IMR-90 (cell line): ENCODE measurements around the gene DMAC2L. TPM values are rescaled to one million over a fixed set of nuclear protein-coding genes. Genes with fewer than 3 reads are reported as not detected.
A peak's percentile ranks its signal among the peaks of the same experiment; 100 is the strongest.

ENCODE experiments used
- ATAC-seq: fragments of 200-7000 bp; cut with Tn5 transposase; 2 replicates; pipeline ENCODE4 v1.9.1; 2020; ENCODE audit warnings: low read depth, mild to moderate bottlenecking, moderate library complexity
- BruUV-seq: library from RNA; stranded (reverse); fragments of 400-500 nt; replicated peaks from 2 replicates; lab custom pipeline; 2021; lab: Mats Ljungman, UMichigan
- CTCF ChIA-PET: fragments of 300-600 bp; formaldehyde crosslinking; extraction: SDS; loops from one replicate; lab custom pipeline; 2021; ENCODE audit warnings: antibody characterized with exemption; lab: Yijun Ruan, JAX
- POLR2A ChIA-PET: fragments of 300-600 bp; sonication (Branson Sonifier 250); formaldehyde crosslinking; loops from one replicate; lab custom pipeline; 2022; ENCODE audit warnings: antibody characterized with exemption; ENCODE audit not compliant: unreplicated experiment; lab: Charles Lee
- DNase-seq: peaks from one replicate; pipeline ENCODE4 v3.0.0; 2013
- H2AFZ ChIP-seq: replicated peaks from 2 replicates; pipeline ENCODE3; 2013; ENCODE audit warnings: low read length, mild to moderate bottlenecking; ENCODE audit not compliant: poor library complexity
- H2AK5ac ChIP-seq: 2 replicates; pipeline ENCODE4 v1.6.1; 2013; ENCODE audit warnings: low read depth, low read length, inconsistent platforms
- H2AK9ac ChIP-seq: replicated peaks from 2 replicates; pipeline ENCODE3; 2013; ENCODE audit warnings: mild to moderate bottlenecking, low read depth, low read length, moderate library complexity; ENCODE audit not compliant: poor library complexity
- H2BK120ac ChIP-seq: 2 replicates; pipeline ENCODE4 v1.6.1; 2013; ENCODE audit warnings: low read depth, low read length, inconsistent platforms
- H2BK15ac ChIP-seq: 3 replicates; pipeline ENCODE4 v1.6.1; 2013; ENCODE audit warnings: low read depth, low read length, inconsistent platforms
- H2BK20ac ChIP-seq: 2 replicates; pipeline ENCODE4 v1.6.1; 2013; ENCODE audit warnings: low read depth, mild to moderate bottlenecking, inconsistent platforms, low read length, moderate library complexity
- H2BK5ac ChIP-seq: 2 replicates; pipeline ENCODE4 v1.6.1; 2013; ENCODE audit warnings: mild to moderate bottlenecking, low read depth, low read length, inconsistent platforms; ENCODE audit not compliant: poor library complexity, severe bottlenecking
- H3K14ac ChIP-seq: replicated peaks from 2 replicates; pipeline ENCODE4 v1.6.1; 2013; ENCODE audit warnings: low read depth, low read length, inconsistent platforms
- H3K18ac ChIP-seq: 2 replicates; pipeline ENCODE4 v1.6.1; 2013; ENCODE audit warnings: low read depth, low read length, control low read depth
- H3K23ac ChIP-seq: 2 replicates; pipeline ENCODE4 v1.6.1; 2013; ENCODE audit warnings: low read depth, low read length, inconsistent platforms
- H3K27ac ChIP-seq: 2 replicates; pipeline ENCODE4 v1.5.1; 2013; ENCODE audit warnings: mild to moderate bottlenecking, control low read depth, low read length; ENCODE audit not compliant: insufficient read depth
- H3K27me3 ChIP-seq: 2 replicates; pipeline ENCODE4 v1.6.1; 2013; ENCODE audit warnings: low read length; ENCODE audit not compliant: control insufficient read depth, insufficient read depth
- H3K36me3 ChIP-seq: 2 replicates; pipeline ENCODE4 v1.6.1; 2013; ENCODE audit warnings: low read length, mixed read lengths; ENCODE audit not compliant: control insufficient read depth, insufficient read depth
- H3K4ac ChIP-seq: 2 replicates; pipeline ENCODE4 v1.6.1; 2013; ENCODE audit warnings: low read depth, low read length, inconsistent platforms
- H3K4me1 ChIP-seq: 2 replicates; pipeline ENCODE4 v1.6.1; 2013; ENCODE audit warnings: low read length, mixed read lengths; ENCODE audit not compliant: control insufficient read depth, insufficient read depth
- H3K4me2 ChIP-seq: 2 replicates; pipeline ENCODE4 v1.6.1; 2013; ENCODE audit warnings: low read depth, mild to moderate bottlenecking, control low read depth, low read length, moderate library complexity
- H3K4me3 ChIP-seq: 2 replicates; pipeline ENCODE4 v1.5.1; 2013; ENCODE audit warnings: low read depth, mild to moderate bottlenecking, control low read depth, low read length, moderate library complexity; ENCODE audit not compliant: insufficient read depth
- H3K56ac ChIP-seq: 2 replicates; pipeline ENCODE4 v1.6.1; 2013; ENCODE audit warnings: low read length, inconsistent platforms; ENCODE audit not compliant: insufficient read depth; ENCODE audit errors: extremely low read depth
- H3K79me1 ChIP-seq, 2 experiments: 2 replicates each; pipeline ENCODE4 v1.6.1; 2013; ENCODE audit warnings: low read length in 2 of 2, inconsistent platforms in 1 of 2, low read depth in 1 of 2
- H3K9ac ChIP-seq: 2 replicates; pipeline ENCODE4 v1.6.1; 2013; ENCODE audit warnings: low read depth, low read length, control low read depth
- H3K9me1 ChIP-seq: 2 replicates; pipeline ENCODE4 v1.6.1; 2013; ENCODE audit warnings: low read length, inconsistent platforms; ENCODE audit not compliant: insufficient read depth
- H3K9me3 ChIP-seq: 2 replicates; pipeline ENCODE4 v1.6.1; 2013; ENCODE audit warnings: low read length; ENCODE audit not compliant: control insufficient read depth, insufficient read depth
- H4K20me1 ChIP-seq: 2 replicates; pipeline ENCODE4 v1.6.1; 2013; ENCODE audit warnings: low read length, inconsistent platforms; ENCODE audit not compliant: insufficient read depth
- H4K5ac ChIP-seq: 2 replicates; pipeline ENCODE4 v1.6.1; 2013; ENCODE audit warnings: mild to moderate bottlenecking, low read depth, low read length, control low read depth
- H4K8ac ChIP-seq, 2 experiments: 2 replicates each; pipeline ENCODE4 v1.6.1; 2013; ENCODE audit warnings: low read depth in 2 of 2, low read length in 2 of 2, control low read depth in 1 of 2, inconsistent platforms in 1 of 2
- H4K91ac ChIP-seq: 2 replicates; pipeline ENCODE4 v1.6.1; 2013; ENCODE audit warnings: low read depth, low read length, inconsistent platforms; ENCODE audit not compliant: insufficient read depth
- BHLHE40 ChIP-seq: fragments of 150-350 bp; IDR thresholded peaks from 2 replicates; pipeline ENCODE4 v1.6.1; 2016; ENCODE audit warnings: mild to moderate bottlenecking, low read depth, low read length
- CEBPB ChIP-seq: IDR thresholded peaks from 2 replicates; pipeline ENCODE4 v1.6.1; 2012; ENCODE audit warnings: low read depth, low read length, improper control_type of control experiment
- CHD1 ChIP-seq: IDR thresholded peaks from 2 replicates; pipeline ENCODE4 v1.6.1; 2012; ENCODE audit warnings: low read depth, low read length, improper control_type of control experiment
- FOS ChIP-seq: fragments of 150-350 bp; IDR thresholded peaks from 2 replicates; pipeline ENCODE4 v1.6.1; 2016; ENCODE audit warnings: low read depth, low read length
- MAFK ChIP-seq: IDR thresholded peaks from 2 replicates; pipeline ENCODE4 v1.6.1; 2012; ENCODE audit warnings: low read depth, low read length, improper control_type of control experiment
- MAZ ChIP-seq: IDR thresholded peaks from 2 replicates; pipeline ENCODE4 v1.6.1; 2012; ENCODE audit warnings: low read depth, mild to moderate bottlenecking, low read length, improper control_type of control experiment, moderate library complexity, borderline replicate concordance
- MXI1 ChIP-seq: IDR thresholded peaks from 2 replicates; pipeline ENCODE4 v1.6.1; 2012; ENCODE audit warnings: low read depth, mild to moderate bottlenecking, low read length, moderate library complexity, borderline replicate concordance
- NFE2L2 ChIP-seq: fragments of 150-350 bp; IDR thresholded peaks from 2 replicates; pipeline ENCODE4 v1.6.1; 2016; ENCODE audit warnings: low read depth, mild to moderate bottlenecking, low read length
- POLR2A ChIP-seq: IDR thresholded peaks from 2 replicates; pipeline ENCODE4 v1.6.1; 2012; ENCODE audit warnings: mild to moderate bottlenecking, low read depth, low read length
- RAD21 ChIP-seq: IDR thresholded peaks from 2 replicates; pipeline ENCODE4 v1.6.1; 2012; ENCODE audit warnings: low read length, improper control_type of control experiment
- RCOR1 ChIP-seq: IDR thresholded peaks from 2 replicates; pipeline ENCODE4 v1.6.1; 2012; ENCODE audit warnings: mild to moderate bottlenecking, low read length, improper control_type of control experiment; ENCODE audit not compliant: insufficient replicate concordance
- RFX5 ChIP-seq: IDR thresholded peaks from 2 replicates; pipeline ENCODE4 v1.8.0; 2012; ENCODE audit warnings: low read depth, mild to moderate bottlenecking, low read length, moderate library complexity
- SMC3 ChIP-seq: fragments of 150-350 bp; IDR thresholded peaks from 2 replicates; pipeline ENCODE4 v1.6.1; 2016; ENCODE audit warnings: low read depth, mild to moderate bottlenecking, antibody characterized with exemption, low read length, moderate library complexity
- dilution Hi-C: fragments of 300-500 bp; cut with HindIII; formaldehyde crosslinking; loops from one replicate; pipeline ENCODE4 v1.14.3; 2018; ENCODE audit warnings: low sequenced_read_pairs; ENCODE audit not compliant: unreplicated experiment
- in situ Hi-C: fragments of 300-500 bp; cut with MboI; formaldehyde crosslinking; loops from 3 replicates; pipeline ENCODE4 v1.14.3; 2019; ENCODE audit warnings: low sequenced_read_pairs, inconsistent platforms, mixed read lengths
- intact Hi-C: fragments of 100-400 bp; cut with micrococcal nuclease; formaldehyde crosslinking; loops from 2 replicates; pipeline ENCODE4 v1.10.0; 2022
- polyA plus RNA-seq, 3 experiments: library from polyadenylated mRNA; depleted of rRNA; stranded (reverse); fragments of >200 nt; gene quantifications; 2 replicates each; pipeline ENCODE4 v1.2.3, GENCODE V29; 2012; ENCODE audit warnings: low replicate concordance in 1 of 3
- total RNA-seq: library from RNA; depleted of rRNA; stranded (reverse); fragments of >200 nt; gene quantifications from 2 replicates; pipeline ENCODE4 v1.2.3, GENCODE V29; 2012
- TF ChIP-seq, protein P1 (sequence below): fragments of 150-350 bp; IDR thresholded peaks from 2 replicates; pipeline ENCODE4 v1.6.1; 2016; ENCODE audit warnings: low read depth, mild to moderate bottlenecking, low read length, moderate library complexity, borderline replicate concordance
- TF ChIP-seq, protein P2 (sequence below): conservative IDR thresholded peaks from 2 replicates; pipeline ENCODE4 v1.5.1; 2012; ENCODE audit warnings: mild to moderate bottlenecking, low read depth, low read length, improper control_type of control experiment
- TF ChIP-seq, protein P3 (sequence below): fragments of 150-350 bp; IDR thresholded peaks from 2 replicates; pipeline ENCODE4 v1.6.1; 2017; ENCODE audit warnings: mild to moderate bottlenecking, antibody characterized with exemption, low read length, low read depth

The DMAC2L gene
- total and polyA plus RNA-seq, 2 of the 4 experiments (the other 2 are of a cell fraction), result 5.0 to 6.1 TPM

- no peak overlapping the region for H2AFZ ChIP-seq
- DNase-seq (no peak), ATAC-seq (no peak)
- H2BK5ac ChIP-seq, result no peak overlapping the region
- dilution Hi-C loops, result no loop called here
- no peaks in the 10 kb centered on the region for H3K36me3 ChIP-seq
- H3K79me1 ChIP-seq, result no peaks in the 10 kb centered on the region
- no peak overlapping the region for H2BK120ac ChIP-seq
- no peak overlapping the region for H3K9ac ChIP-seq
- BruUV-seq, result no TSS peak
- in situ Hi-C loops, result no loop called here
- TF ChIP-seq, protein P1, sequence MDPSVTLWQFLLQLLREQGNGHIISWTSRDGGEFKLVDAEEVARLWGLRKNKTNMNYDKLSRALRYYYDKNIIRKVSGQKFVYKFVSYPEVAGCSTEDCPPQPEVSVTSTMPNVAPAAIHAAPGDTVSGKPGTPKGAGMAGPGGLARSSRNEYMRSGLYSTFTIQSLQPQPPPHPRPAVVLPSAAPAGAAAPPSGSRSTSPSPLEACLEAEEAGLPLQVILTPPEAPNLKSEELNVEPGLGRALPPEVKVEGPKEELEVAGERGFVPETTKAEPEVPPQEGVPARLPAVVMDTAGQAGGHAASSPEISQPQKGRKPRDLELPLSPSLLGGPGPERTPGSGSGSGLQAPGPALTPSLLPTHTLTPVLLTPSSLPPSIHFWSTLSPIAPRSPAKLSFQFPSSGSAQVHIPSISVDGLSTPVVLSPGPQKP, result no peak
- TF ChIP-seq MAZ (no peak), CHD1 (no peak), NFE2L2 (no peak), FOS (no peak), BHLHE40 (no peak), MXI1 (no peak), POLR2A (no peak), MAFK (no peak), CEBPB (no peak), RAD21 (no peak), SMC3 (no peak), RCOR1 (no peak), RFX5 (no peak)
- TF ChIP-seq, protein P2, sequence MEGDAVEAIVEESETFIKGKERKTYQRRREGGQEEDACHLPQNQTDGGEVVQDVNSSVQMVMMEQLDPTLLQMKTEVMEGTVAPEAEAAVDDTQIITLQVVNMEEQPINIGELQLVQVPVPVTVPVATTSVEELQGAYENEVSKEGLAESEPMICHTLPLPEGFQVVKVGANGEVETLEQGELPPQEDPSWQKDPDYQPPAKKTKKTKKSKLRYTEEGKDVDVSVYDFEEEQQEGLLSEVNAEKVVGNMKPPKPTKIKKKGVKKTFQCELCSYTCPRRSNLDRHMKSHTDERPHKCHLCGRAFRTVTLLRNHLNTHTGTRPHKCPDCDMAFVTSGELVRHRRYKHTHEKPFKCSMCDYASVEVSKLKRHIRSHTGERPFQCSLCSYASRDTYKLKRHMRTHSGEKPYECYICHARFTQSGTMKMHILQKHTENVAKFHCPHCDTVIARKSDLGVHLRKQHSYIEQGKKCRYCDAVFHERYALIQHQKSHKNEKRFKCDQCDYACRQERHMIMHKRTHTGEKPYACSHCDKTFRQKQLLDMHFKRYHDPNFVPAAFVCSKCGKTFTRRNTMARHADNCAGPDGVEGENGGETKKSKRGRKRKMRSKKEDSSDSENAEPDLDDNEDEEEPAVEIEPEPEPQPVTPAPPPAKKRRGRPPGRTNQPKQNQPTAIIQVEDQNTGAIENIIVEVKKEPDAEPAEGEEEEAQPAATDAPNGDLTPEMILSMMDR, result no peak
- TF ChIP-seq, protein P3, sequence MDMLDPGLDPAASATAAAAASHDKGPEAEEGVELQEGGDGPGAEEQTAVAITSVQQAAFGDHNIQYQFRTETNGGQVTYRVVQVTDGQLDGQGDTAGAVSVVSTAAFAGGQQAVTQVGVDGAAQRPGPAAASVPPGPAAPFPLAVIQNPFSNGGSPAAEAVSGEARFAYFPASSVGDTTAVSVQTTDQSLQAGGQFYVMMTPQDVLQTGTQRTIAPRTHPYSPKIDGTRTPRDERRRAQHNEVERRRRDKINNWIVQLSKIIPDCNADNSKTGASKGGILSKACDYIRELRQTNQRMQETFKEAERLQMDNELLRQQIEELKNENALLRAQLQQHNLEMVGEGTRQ, result no peak
- intact Hi-C loops, result no loop called here
- H3K23ac ChIP-seq, result no peak overlapping the region
- H2AK9ac ChIP-seq, result peak overlapping the region; percentile 16
- H2BK15ac ChIP-seq, result no peak overlapping the region
- no peak overlapping the region for H3K4ac ChIP-seq
- no peaks in the 10 kb centered on the region for H3K9me1 ChIP-seq
- ChIA-PET POLR2A (no interaction called here), CTCF (no interaction called here)
- no peak overlapping the region for H3K4me2 ChIP-seq
- H3K4me3 ChIP-seq, result no peak overlapping the region
- no peak overlapping the region for H3K27ac ChIP-seq
- H3K9me3 ChIP-seq, result no peaks in the 10 kb centered on the region
- H4K20me1 ChIP-seq, result no peaks in the 10 kb centered on the region
- no peak overlapping the region for H4K8ac ChIP-seq
- no peak overlapping the region for H4K5ac ChIP-seq
- H4K91ac ChIP-seq, result no peak overlapping the region
- H3K14ac ChIP-seq, result no peak overlapping the region
- no peak overlapping the region for H3K56ac ChIP-seq
- no peak overlapping the region for H2BK20ac ChIP-seq
- H3K4me1 ChIP-seq, result no peaks in the 10 kb centered on the region
- H3K18ac ChIP-seq, result no peak overlapping the region
- H2AK5ac ChIP-seq, result no peak overlapping the region
- H3K27me3 ChIP-seq, result no peaks in the 10 kb centered on the region
These were observed 26.3 kb upstream of the DMAC2L start for GRCh38 chr14:50285861-50286260.
